Glutamatergic neuron (in vitro differentiated cells): Measurements from ENCODE around the gene RBFOX2. TPM values are rescaled to one million over a fixed set of nuclear protein-coding genes. Genes with fewer than 3 reads are reported as not detected.
"Not testable (repeated sequence)": the region's sequence is repeated elsewhere in the genome, so short reads cannot be mapped to it uniquely, and the experiment has no call there.

Experiments used
- DNase-seq: peaks from one replicate; pipeline ENCODE4 v3.0.0; 2022
- H3K27ac Mint-ChIP-seq: one replicate; pipeline ENCODE4 v1.8.0; 2020; ENCODE audit warnings: mild to moderate bottlenecking, mixed read lengths, inconsistent platforms; ENCODE audit not compliant: unreplicated experiment
- H3K27me3 Mint-ChIP-seq: one replicate; pipeline ENCODE4 v1.8.0; 2020; ENCODE audit warnings: mild to moderate bottlenecking, moderate library complexity, mixed read lengths, inconsistent platforms; ENCODE audit not compliant: unreplicated experiment
- H3K36me3 Mint-ChIP-seq: one replicate; pipeline ENCODE4 v1.8.0; 2020; ENCODE audit warnings: mild to moderate bottlenecking, mixed read lengths, inconsistent platforms; ENCODE audit not compliant: unreplicated experiment
- H3K4me1 Mint-ChIP-seq: one replicate; pipeline ENCODE4 v1.8.0; 2020; ENCODE audit warnings: mild to moderate bottlenecking, low read depth, mixed read lengths, inconsistent platforms; ENCODE audit not compliant: unreplicated experiment
- H3K4me3 Mint-ChIP-seq: one replicate; pipeline ENCODE4 v1.8.0; 2020; ENCODE audit warnings: mild to moderate bottlenecking, mixed read lengths, inconsistent platforms; ENCODE audit not compliant: unreplicated experiment
- H3K9me3 Mint-ChIP-seq: one replicate; pipeline ENCODE4 v1.8.0; 2020; ENCODE audit warnings: mild to moderate bottlenecking, moderate library complexity, mixed read lengths, inconsistent platforms; ENCODE audit not compliant: unreplicated experiment
- CTCF ChIP-seq: fragments of 200-600 bp; sonication (generic); IDR thresholded peaks from one replicate; pipeline ENCODE4 v1.5.0; 2021; ENCODE audit not compliant: partially characterized antibody, unreplicated experiment
- total RNA-seq: library from RNA; stranded (reverse); fragmentation: NEBNext Ultra II Directional; extraction: Animal tissue kit (Norgen Biotek cat#: 25700); gene quantifications from one replicate; pipeline ENCODE4 v1.2.1, GENCODE V29; 2021; ENCODE audit not compliant: unreplicated experiment

RBFOX2 gene
- total RNA-seq, 1 donor from 2014 or later, result 380 TPM

GRCh38 chr22:35740616-35741015 lies 288.0 kb downstream of the RBFOX2 start:
- peaks cover 9% of the 10 kb centered on the region for H3K27me3 Mint-ChIP-seq
- DNase-seq, result no peak
- no peak overlapping the region for H3K4me3 Mint-ChIP-seq
- peaks cover 16% of the 10 kb centered on the region for H3K4me1 Mint-ChIP-seq
- H3K9me3 Mint-ChIP-seq, result peaks cover 9% of the 10 kb centered on the region
- H3K36me3 Mint-ChIP-seq, result peaks cover 6% of the 10 kb centered on the region
- no peak for TF ChIP-seq CTCF
- H3K27ac Mint-ChIP-seq, result peak overlapping the region; percentile 23

- Mint-ChIP-seq H3K4me1 (peaks cover 16% of the 10 kb centered on the region), H3K4me3 (no peak overlapping the region), H3K36me3 (peaks cover 6% of the 10 kb centered on the region), H3K27ac (no peak overlapping the region), H3K9me3 (peaks cover 9% of the 10 kb centered on the region), H3K27me3 (peaks cover 9% of the 10 kb centered on the region)
- TF ChIP-seq CTCF, result no peak
- no peak for DNase-seq
Measured at GRCh38 chr22:35739931-35740380, 288.7 kb downstream of the RBFOX2 start.

DNA sequence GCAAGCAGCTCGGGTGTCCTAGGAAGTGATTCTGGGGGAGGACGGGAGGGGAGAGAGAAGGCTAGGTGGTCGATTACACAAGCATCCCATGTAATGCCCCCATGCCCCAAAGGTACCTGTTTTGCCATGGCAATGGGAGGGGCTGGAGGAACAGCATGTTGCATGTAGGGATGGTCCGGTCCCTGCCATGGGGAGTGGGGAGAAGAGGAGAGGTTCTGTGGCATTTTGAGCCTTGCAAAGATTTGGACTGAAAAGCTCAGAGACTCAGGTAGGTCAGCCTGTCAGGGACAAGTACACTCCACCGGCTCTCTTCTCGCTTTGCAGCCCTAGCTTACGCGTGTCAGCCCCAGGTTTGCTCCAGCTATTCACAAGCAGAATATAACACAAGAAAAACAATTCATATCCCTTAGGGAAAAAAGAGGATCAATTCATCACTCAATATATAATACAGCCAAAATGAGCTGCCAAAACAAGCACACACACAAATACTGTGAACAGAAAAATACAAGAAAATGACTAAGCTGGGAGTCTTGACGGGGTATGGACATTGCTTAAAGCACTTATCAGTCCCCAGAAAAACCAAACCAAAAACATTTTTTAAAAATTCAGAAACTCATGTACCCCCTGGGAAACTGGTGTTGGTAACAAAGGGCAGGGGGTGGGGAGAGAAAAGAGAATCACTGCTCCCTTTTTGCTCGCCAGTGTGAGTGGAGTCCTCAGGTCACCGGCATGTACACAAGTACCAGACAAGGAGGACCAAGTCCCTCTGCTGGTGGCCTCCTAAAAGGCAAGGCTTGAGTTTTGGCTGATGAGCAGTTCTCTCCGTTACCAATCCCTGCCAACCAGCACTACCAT lies 289.3 kb downstream of the RBFOX2 start:
- Mint-ChIP-seq H3K4me1 (peaks cover 16% of the 10 kb centered on the region), H3K36me3 (peaks cover 6% of the 10 kb centered on the region), H3K4me3 (no peak overlapping the region), H3K27ac (no peak overlapping the region), H3K27me3 (peaks cover 9% of the 10 kb centered on the region), H3K9me3 (peaks cover 9% of the 10 kb centered on the region)
- peak; percentile 41 for DNase-seq
- TF ChIP-seq CTCF, result no peak

GRCh38 chr22:35737886-35738285 lies 290.7 kb downstream of the RBFOX2 start:
- Mint-ChIP-seq H3K27ac (peak overlapping the region; percentile 69), H3K4me1 (peaks cover 16% of the 10 kb centered on the region)
- not testable (repeated sequence) for H3K4me3 Mint-ChIP-seq, H3K36me3 Mint-ChIP-seq, H3K27me3 Mint-ChIP-seq, DNase-seq, H3K9me3 Mint-ChIP-seq

DNA sequence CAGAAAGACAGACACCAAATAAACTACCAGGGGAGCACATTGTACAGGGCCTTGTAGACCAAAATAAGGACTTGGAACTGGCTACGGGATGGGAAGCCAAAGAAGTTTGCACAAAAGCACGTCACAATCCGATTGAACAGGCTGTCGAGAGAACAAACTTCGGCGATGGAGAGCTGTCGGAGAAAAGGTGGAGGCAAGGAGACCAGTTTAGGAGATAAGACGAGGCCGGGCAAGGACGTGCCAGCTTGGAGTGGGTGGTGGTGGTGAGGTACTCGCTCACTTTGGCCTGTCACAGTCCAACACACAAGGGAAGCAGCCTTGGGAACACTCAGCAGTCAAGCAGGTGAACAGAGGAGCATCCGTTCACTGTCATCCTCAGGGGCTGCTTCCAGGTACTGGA lies 291.9 kb downstream of the RBFOX2 start:
- peaks cover 6% of the 10 kb centered on the region for H3K9me3 Mint-ChIP-seq
- H3K27me3 Mint-ChIP-seq, result peaks cover 9% of the 10 kb centered on the region
- peaks cover 6% of the 10 kb centered on the region for H3K36me3 Mint-ChIP-seq
- H3K4me3 Mint-ChIP-seq, result no peak overlapping the region
- DNase-seq, result no peak
- TF ChIP-seq CTCF, result no peak
- H3K4me1 Mint-ChIP-seq, result peaks cover 16% of the 10 kb centered on the region
- H3K27ac Mint-ChIP-seq, result no peak overlapping the region
